Panc1 (cell line): ENCODE results near the gene ACTRT2. TPM values are rescaled to one million over a fixed set of nuclear protein-coding genes. Genes with fewer than 3 reads are reported as not detected.

Experiments used
- ATAC-seq: fragments of 200-7000 bp; cut with Tn5 transposase; 2 replicates; pipeline ENCODE4 v1.9.1; 2020; ENCODE audit warnings: mild to moderate bottlenecking, moderate library complexity
- BruUV-seq: library from RNA; stranded (reverse); fragments of 400-500 nt; replicated peaks from 2 replicates; lab custom pipeline; 2021; lab: Mats Ljungman, UMichigan
- CTCF ChIA-PET: fragments of 300-600 bp; sonication (Branson Sonifier 250); formaldehyde crosslinking; loops from one replicate; lab custom pipeline; 2022; ENCODE audit warnings: antibody characterized with exemption; lab: Charles Lee
- POLR2A ChIA-PET: fragments of 300-600 bp; sonication (Branson Sonifier 250); formaldehyde crosslinking; loops from one replicate; lab custom pipeline; 2022; ENCODE audit warnings: antibody characterized with exemption; lab: Charles Lee
- DNase-seq: peaks from one replicate; pipeline ENCODE4 v3.0.0-alpha.2; 2010; ENCODE audit warnings: low read depth, low spot score
- H3K27ac ChIP-seq: 2 replicates; pipeline ENCODE4 v1.5.1; 2011; ENCODE audit warnings: mild to moderate bottlenecking, low read length, inconsistent platforms
- H3K27me3 ChIP-seq: fragments of 200-500 bp; sonication (Bioruptor generic); 2 replicates; pipeline ENCODE4 v1.6.0; 2014; ENCODE audit warnings: low read length, inconsistent platforms; ENCODE audit not compliant: control insufficient read depth, insufficient read depth
- H3K36me3 ChIP-seq: fragments of 200-500 bp; sonication (Bioruptor generic); 2 replicates; pipeline ENCODE4 v1.5.1; 2014; ENCODE audit warnings: inconsistent platforms, mild to moderate bottlenecking, low read length, moderate library complexity; ENCODE audit not compliant: control insufficient read depth, insufficient read depth
- H3K4me1 ChIP-seq: 2 replicates; pipeline ENCODE4 v1.5.1; 2011; ENCODE audit warnings: inconsistent platforms, mild to moderate bottlenecking, low read length, moderate library complexity; ENCODE audit not compliant: control insufficient read depth, insufficient read depth
- H3K4me3 ChIP-seq, 2 experiments: 2 replicates each; pipeline ENCODE4 v1.5.1; 2011 to 2012; ENCODE audit warnings: low read depth in 2 of 2, low read length in 2 of 2, mild to moderate bottlenecking in 2 of 2, inconsistent platforms in 1 of 2, moderate library complexity in 1 of 2
- H3K9me3 ChIP-seq: fragments of 200-500 bp; sonication (Bioruptor generic); 2 replicates; pipeline ENCODE4 v1.5.1; 2014; ENCODE audit warnings: low read depth, mild to moderate bottlenecking, inconsistent platforms, low read length, moderate library complexity; ENCODE audit not compliant: control insufficient read depth, insufficient read depth
- POLR2AphosphoS5 ChIP-seq: IDR thresholded peaks from 2 replicates; pipeline ENCODE4 v1.6.1; 2012; ENCODE audit warnings: mild to moderate bottlenecking, low read depth, low read length, moderate library complexity
- SIN3A ChIP-seq: IDR thresholded peaks from 2 replicates; pipeline ENCODE4 v1.6.1; 2012; ENCODE audit warnings: low read depth, mild to moderate bottlenecking, low read length, moderate library complexity, borderline replicate concordance; ENCODE audit not compliant: insufficient read depth
- TCF7L2 ChIP-seq: IDR thresholded peaks from 2 replicates; pipeline ENCODE4 v1.6.1; 2011; ENCODE audit warnings: mild to moderate bottlenecking, low read depth, low read length, inconsistent platforms
- in situ Hi-C: cut with HindIII; loops from 2 replicates; pipeline ENCODE4 v1.10.0; 2016; ENCODE audit warnings: low sequenced_read_pairs, low pct_unique_long_range_greater_than_20kb
- intact Hi-C: fragments of 100-400 bp; cut with micrococcal nuclease; formaldehyde crosslinking; loops from one replicate; pipeline ENCODE4 v1.10.0; 2022; ENCODE audit not compliant: unreplicated experiment
- total RNA-seq: library from RNA; stranded (reverse); gene quantifications from one replicate; pipeline ENCODE4 v1.2.1, GENCODE V29; 2021; ENCODE audit not compliant: unreplicated experiment
- TF ChIP-seq, protein P1 (sequence below), 2 experiments: IDR thresholded peaks; 2 replicates each; pipeline ENCODE4 v1.6.1; 2011 to 2012; ENCODE audit warnings: low read depth in 2 of 2, control low read depth in 1 of 2, low read length in 1 of 2, mild to moderate bottlenecking in 1 of 2, moderate library complexity in 1 of 2; ENCODE audit not compliant: insufficient read depth in 1 of 2
- TF ChIP-seq, protein P2 (sequence below): fragments of 450-650 bp; IDR thresholded peaks from 2 replicates; pipeline ENCODE4 v1.5.1; 2017; ENCODE audit warnings: mild to moderate bottlenecking

ACTRT2 gene
- total RNA-seq, 1 experiment from 2014 or later, result not detected

DNA sequence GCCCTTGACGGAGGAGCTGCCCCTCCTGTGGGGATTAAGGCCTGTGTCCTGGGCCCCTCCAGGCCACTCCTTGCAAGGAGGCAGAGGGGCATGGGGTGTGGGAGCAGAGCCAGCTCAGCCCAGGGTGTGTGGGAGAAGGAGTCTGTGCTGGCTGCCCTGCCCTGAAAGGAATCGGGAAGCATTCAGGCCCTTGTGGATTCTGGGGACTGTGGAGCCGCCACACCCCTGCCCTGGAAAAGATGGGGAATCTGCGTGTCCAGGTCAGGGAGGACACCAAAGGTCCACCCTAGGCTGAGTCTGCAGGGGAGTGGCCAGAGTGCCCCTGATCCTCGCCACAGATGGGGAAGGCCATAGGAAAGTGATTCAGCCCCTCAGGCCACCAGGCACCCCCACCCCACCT, 31.2 kb downstream of the ACTRT2 start:
- no peaks in the 10 kb centered on the region; the same call in 1 of the 2 replicates for H3K4me1 ChIP-seq
- no peaks in the 10 kb centered on the region for H3K36me3 ChIP-seq
- H3K9me3 ChIP-seq, result no peaks in the 10 kb centered on the region
- peaks cover 6% of the 10 kb centered on the region; the same call in 1 of the 2 replicates for H3K27me3 ChIP-seq
- H3K4me3 ChIP-seq, result no peak overlapping the region
- ChIA-PET CTCF (no interaction called here), POLR2A (no interaction called here)
- H3K27ac ChIP-seq, result no peak overlapping the region
- in situ Hi-C loops (no loop called here), intact Hi-C loops (loop anchor here (10.0 kb wide), 1 partner anchor 558 kb away; no protein-coding TSS in a partner anchor)
- TF ChIP-seq, protein P1, sequence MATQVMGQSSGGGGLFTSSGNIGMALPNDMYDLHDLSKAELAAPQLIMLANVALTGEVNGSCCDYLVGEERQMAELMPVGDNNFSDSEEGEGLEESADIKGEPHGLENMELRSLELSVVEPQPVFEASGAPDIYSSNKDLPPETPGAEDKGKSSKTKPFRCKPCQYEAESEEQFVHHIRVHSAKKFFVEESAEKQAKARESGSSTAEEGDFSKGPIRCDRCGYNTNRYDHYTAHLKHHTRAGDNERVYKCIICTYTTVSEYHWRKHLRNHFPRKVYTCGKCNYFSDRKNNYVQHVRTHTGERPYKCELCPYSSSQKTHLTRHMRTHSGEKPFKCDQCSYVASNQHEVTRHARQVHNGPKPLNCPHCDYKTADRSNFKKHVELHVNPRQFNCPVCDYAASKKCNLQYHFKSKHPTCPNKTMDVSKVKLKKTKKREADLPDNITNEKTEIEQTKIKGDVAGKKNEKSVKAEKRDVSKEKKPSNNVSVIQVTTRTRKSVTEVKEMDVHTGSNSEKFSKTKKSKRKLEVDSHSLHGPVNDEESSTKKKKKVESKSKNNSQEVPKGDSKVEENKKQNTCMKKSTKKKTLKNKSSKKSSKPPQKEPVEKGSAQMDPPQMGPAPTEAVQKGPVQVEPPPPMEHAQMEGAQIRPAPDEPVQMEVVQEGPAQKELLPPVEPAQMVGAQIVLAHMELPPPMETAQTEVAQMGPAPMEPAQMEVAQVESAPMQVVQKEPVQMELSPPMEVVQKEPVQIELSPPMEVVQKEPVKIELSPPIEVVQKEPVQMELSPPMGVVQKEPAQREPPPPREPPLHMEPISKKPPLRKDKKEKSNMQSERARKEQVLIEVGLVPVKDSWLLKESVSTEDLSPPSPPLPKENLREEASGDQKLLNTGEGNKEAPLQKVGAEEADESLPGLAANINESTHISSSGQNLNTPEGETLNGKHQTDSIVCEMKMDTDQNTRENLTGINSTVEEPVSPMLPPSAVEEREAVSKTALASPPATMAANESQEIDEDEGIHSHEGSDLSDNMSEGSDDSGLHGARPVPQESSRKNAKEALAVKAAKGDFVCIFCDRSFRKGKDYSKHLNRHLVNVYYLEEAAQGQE (IDR thresholded peaks at IDR 0.05; ENCODE audit: insufficient read depth in 1 of 2, low read depth in 2 of 2, low read length in 1 of 2), result no peak
- TF ChIP-seq TCF7L2 (no peak), SIN3A (no peak)
- TF ChIP-seq, protein P2, sequence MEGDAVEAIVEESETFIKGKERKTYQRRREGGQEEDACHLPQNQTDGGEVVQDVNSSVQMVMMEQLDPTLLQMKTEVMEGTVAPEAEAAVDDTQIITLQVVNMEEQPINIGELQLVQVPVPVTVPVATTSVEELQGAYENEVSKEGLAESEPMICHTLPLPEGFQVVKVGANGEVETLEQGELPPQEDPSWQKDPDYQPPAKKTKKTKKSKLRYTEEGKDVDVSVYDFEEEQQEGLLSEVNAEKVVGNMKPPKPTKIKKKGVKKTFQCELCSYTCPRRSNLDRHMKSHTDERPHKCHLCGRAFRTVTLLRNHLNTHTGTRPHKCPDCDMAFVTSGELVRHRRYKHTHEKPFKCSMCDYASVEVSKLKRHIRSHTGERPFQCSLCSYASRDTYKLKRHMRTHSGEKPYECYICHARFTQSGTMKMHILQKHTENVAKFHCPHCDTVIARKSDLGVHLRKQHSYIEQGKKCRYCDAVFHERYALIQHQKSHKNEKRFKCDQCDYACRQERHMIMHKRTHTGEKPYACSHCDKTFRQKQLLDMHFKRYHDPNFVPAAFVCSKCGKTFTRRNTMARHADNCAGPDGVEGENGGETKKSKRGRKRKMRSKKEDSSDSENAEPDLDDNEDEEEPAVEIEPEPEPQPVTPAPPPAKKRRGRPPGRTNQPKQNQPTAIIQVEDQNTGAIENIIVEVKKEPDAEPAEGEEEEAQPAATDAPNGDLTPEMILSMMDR, result no peak
- no peak for ATAC-seq
- DNase-seq, result no peak
- no TSS peak for BruUV-seq

DNA sequence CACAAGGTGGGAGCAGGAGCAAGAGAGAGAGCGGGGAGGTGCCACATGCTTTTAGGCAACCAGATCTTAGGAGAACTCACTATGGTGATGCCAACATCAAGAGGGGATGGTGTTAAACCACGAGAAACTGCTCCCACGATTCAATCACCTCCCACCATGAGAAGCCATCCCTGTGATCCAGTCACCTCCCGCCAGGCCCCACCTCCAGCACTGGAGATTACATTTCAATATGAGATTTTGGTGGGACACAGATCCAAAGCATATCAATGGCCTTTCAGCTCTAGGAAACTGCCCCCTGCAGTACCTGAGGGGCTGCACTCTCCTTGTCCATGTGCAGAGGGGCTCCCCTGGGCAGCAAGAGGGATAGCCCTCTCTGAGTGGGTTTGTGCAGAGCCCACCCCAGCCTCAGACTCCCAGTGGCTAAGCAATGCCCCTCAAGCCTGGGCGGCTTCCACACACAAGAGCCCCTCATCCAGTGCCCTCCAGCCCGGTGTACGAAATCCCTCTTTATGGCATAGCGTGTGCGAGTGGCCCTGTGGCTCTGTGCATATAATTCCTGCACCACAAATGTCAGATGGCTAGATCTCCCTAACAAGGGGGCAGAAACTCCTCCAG, 32.2 kb downstream of the ACTRT2 start:
- no peaks in the 10 kb centered on the region for H3K9me3 ChIP-seq
- TF ChIP-seq, protein P1 (IDR thresholded peaks at IDR 0.05; ENCODE audit: insufficient read depth in 1 of 2, low read depth in 2 of 2, low read length in 1 of 2), result no peak
- TF ChIP-seq TCF7L2 (no peak), SIN3A (no peak), POLR2AphosphoS5 (no peak)
- TF ChIP-seq, protein P2, result no peak
- in situ Hi-C loops (no loop called here), intact Hi-C loops (loop anchor here (10.0 kb wide), 1 partner anchor 559 kb away; no protein-coding TSS in a partner anchor)
- H3K27me3 ChIP-seq, result no peaks in the 10 kb centered on the region; the same call in 1 of the 2 replicates
- ATAC-seq (no peak), DNase-seq (no peak)
- no TSS peak for BruUV-seq
- no peak overlapping the region for H3K4me3 ChIP-seq
- POLR2A ChIA-PET, result no interaction called here
- CTCF ChIA-PET, result no interaction called here
- H3K27ac ChIP-seq, result no peak overlapping the region
- H3K4me1 ChIP-seq, result no peaks in the 10 kb centered on the region; the same call in 1 of the 2 replicates
- no peaks in the 10 kb centered on the region for H3K36me3 ChIP-seq
